Left lung (tissue), 10 donors: ENCODE measurements around the gene ENOX1. TPM values are rescaled to one million over a fixed set of nuclear protein-coding genes. Genes with fewer than 3 reads are reported as not detected.
A peak's percentile ranks its signal among the peaks of the same experiment; 100 is the strongest.

ENCODE experiments used
- ATAC-seq: fragments of 200-7000 bp; cut with Tn5 transposase; one replicate; pipeline ENCODE4 v1.9.1; 2020; ENCODE audit warnings: moderate library complexity
- DNase-seq, 4 donors: peaks; one replicate each; pipeline ENCODE4 v3.0.0-alpha.2; 2013 to 2020
- H3K27ac ChIP-seq, 2 donors: fragments of 200-600 bp; sonication (generic) in 1 of 2; one replicate each; pipeline versions ENCODE4 v1.5.0 to v1.8.0; 2020 to 2021
- H3K27me3 ChIP-seq, 2 donors: fragments of 200-600 bp; sonication (generic) in 1 of 2; one replicate each; pipeline versions ENCODE4 v1.5.0 to v1.8.0; 2020 to 2021
- H3K36me3 ChIP-seq, 2 donors: fragments of 200-600 bp; sonication (generic) in 1 of 2; one replicate each; pipeline versions ENCODE4 v1.5.0 to v1.8.0; 2020 to 2021
- H3K4me1 ChIP-seq, 2 donors: fragments of 200-600 bp; one replicate each; pipeline ENCODE4 v1.8.0; 2021
- H3K4me3 ChIP-seq, 2 donors: fragments of 200-600 bp; sonication (generic) in 1 of 2; one replicate each; pipeline versions ENCODE4 v1.5.0 to v1.8.0; 2020 to 2021; ENCODE audit warnings: mild to moderate bottlenecking in 1 of 2
- H3K9me3 ChIP-seq, 2 donors: fragments of 200-600 bp; sonication (generic) in 1 of 2; one replicate each; pipeline versions ENCODE4 v1.5.0 to v1.8.0; 2020 to 2021
- CTCF ChIP-seq, 2 donors: fragments of 200-600 bp; sonication (generic) in 1 of 2; IDR thresholded peaks; one replicate each; pipeline versions ENCODE4 v1.5.0 to v1.8.0; 2021; ENCODE audit warnings: antibody characterized with exemption in 2 of 2
- intact Hi-C, 2 donors: fragments of 100-400 bp; cut with DNase I; formaldehyde crosslinking; loops; one replicate each; pipeline versions ENCODE4 v1.11.2 to v1.14.2; 2022
- polyA plus RNA-seq, 6 donors: library from polyadenylated mRNA; unstranded; fragments of 120-200 nt; gene quantifications; one replicate each; pipeline ENCODE4 v1.2.1, GENCODE V29; 2013; ENCODE audit not compliant: insufficient read length in 6 of 6
- total RNA-seq, 2 donors: library from RNA; stranded (reverse); fragmentation: NEBNext Ultra II Directional; extraction: Animal tissue kit (Norgen Biotek cat#: 25700); gene quantifications; one replicate each; pipeline ENCODE4 v1.2.1, GENCODE V29; 2021
- donor health status: DM: no; HTN: yes; CAD: no.
- donor health status: DM: no; HTN: no; CAD: no.

Gene ENOX1
- total and polyA plus RNA-seq, 8 donors, result 1.5 to 9.0 (median 6.8) TPM

GRCh38 chr13:43309311-43309710, 477.5 kb downstream of the ENOX1 start:
- no peak for TF ChIP-seq CTCF (IDR thresholded peaks at IDR 0.05)
- no peak overlapping the region for H3K27ac ChIP-seq
- DNase-seq (no peak), ATAC-seq (no peak)
- no peaks in the 10 kb centered on the region for H3K9me3 ChIP-seq
- no peak overlapping the region for H3K4me3 ChIP-seq
- intact Hi-C loops, result no loop called here
- peaks cover 0 to 11% of the 10 kb centered on the region in 2 donors for H3K4me1 ChIP-seq
- no peaks in the 10 kb centered on the region for H3K36me3 ChIP-seq
- no peaks in the 10 kb centered on the region for H3K27me3 ChIP-seq

- H3K27ac ChIP-seq, result no peak overlapping the region
- intact Hi-C loops, result no loop called here
- H3K4me3 ChIP-seq, result no peak overlapping the region
- H3K9me3 ChIP-seq, result no peaks in the 10 kb centered on the region
- H3K27me3 ChIP-seq, result no peaks in the 10 kb centered on the region
- H3K4me1 ChIP-seq, result peaks cover 0 to 11% of the 10 kb centered on the region in 2 donors
- H3K36me3 ChIP-seq, result no peaks in the 10 kb centered on the region
- no peak for TF ChIP-seq CTCF (IDR thresholded peaks at IDR 0.05)
- ATAC-seq (peak; percentile 88), DNase-seq (peak in 3 of 4 donors; percentile 62 to 84 (median 81))
These were observed 478.8 kb downstream of the ENOX1 start for GRCh38 chr13:43307921-43308433.

- no peak for TF ChIP-seq CTCF (IDR thresholded peaks at IDR 0.05)
- Histone ChIP-seq H3K27ac (no peak overlapping the region), H3K4me1 (peaks cover 0 to 11% of the 10 kb centered on the region in 2 donors), H3K36me3 (no peaks in the 10 kb centered on the region), H3K9me3 (no peaks in the 10 kb centered on the region), H3K4me3 (no peak overlapping the region), H3K27me3 (no peaks in the 10 kb centered on the region)
- intact Hi-C loops, result no loop called here
- DNase-seq (no peak), ATAC-seq (no peak)
These were observed 479.4 kb downstream of the ENOX1 start for GRCh38 chr13:43307221-43307920.

GRCh38 chr13:43306372-43306771, 480.4 kb downstream of the ENOX1 start:
- Histone ChIP-seq H3K36me3 (no peaks in the 10 kb centered on the region), H3K27ac (no peak overlapping the region), H3K27me3 (no peaks in the 10 kb centered on the region), H3K4me3 (no peak overlapping the region), H3K9me3 (no peaks in the 10 kb centered on the region), H3K4me1 (peaks cover 0 to 11% of the 10 kb centered on the region in 2 donors)
- no peak for TF ChIP-seq CTCF (IDR thresholded peaks at IDR 0.05)
- DNase-seq, result no peak
- ATAC-seq, result no peak
- intact Hi-C loops, result no loop called here

- H3K27ac ChIP-seq, result no peak overlapping the region
- no peak for TF ChIP-seq CTCF (IDR thresholded peaks at IDR 0.05)
These were observed 481.4 kb downstream of the ENOX1 start for GRCh38 chr13:43305416-43305815.

More at GRCh38 chr13:43305416-43305815, 481.4 kb downstream of the ENOX1 start:
- Histone ChIP-seq H3K36me3 (no peaks in the 10 kb centered on the region), H3K9me3 (no peaks in the 10 kb centered on the region), H3K4me3 (no peak overlapping the region), H3K27me3 (no peaks in the 10 kb centered on the region), H3K4me1 (peaks cover 0 to 11% of the 10 kb centered on the region in 2 donors)
- DNase-seq, result no peak
- no peak for ATAC-seq
- intact Hi-C loops, result no loop called here
